WTC11 (cell line): ENCODE data around the gene GRIN1. TPM values are rescaled to one million over a fixed set of nuclear protein-coding genes. Genes with fewer than 3 reads are reported as not detected.

Source experiments
- ATAC-seq: fragments of 200-7000 bp; cut with Tn5 transposase; 2 replicates; pipeline ENCODE4 v1.10.0; 2021; ENCODE audit warnings: mild to moderate bottlenecking, moderate library complexity
- CTCF ChIA-PET: fragments of 300-600 bp; sonication (Branson Sonifier 250); formaldehyde crosslinking; loops from one replicate; lab custom pipeline; 2021; ENCODE audit warnings: antibody characterized with exemption; lab: Charles Lee
- POLR2A ChIA-PET: fragments of 350-600 bp; sonication (Branson Sonifier 250); formaldehyde crosslinking; loops from one replicate; lab custom pipeline; 2021; ENCODE audit warnings: antibody characterized with exemption; lab: Charles Lee
- DNase-seq: peaks from one replicate; pipeline ENCODE4 v3.0.0; 2021; ENCODE audit warnings: low spot score
- H3K27ac Mint-ChIP-seq: 2 replicates; pipeline ENCODE4 v1.8.0; 2021; ENCODE audit warnings: mixed read lengths
- H3K27me3 Mint-ChIP-seq: 2 replicates; pipeline ENCODE4 v1.8.0; 2021; ENCODE audit warnings: low read depth, mild to moderate bottlenecking, moderate library complexity, mixed read lengths
- H3K36me3 Mint-ChIP-seq: 2 replicates; pipeline ENCODE4 v1.8.0; 2021; ENCODE audit warnings: mixed read lengths
- H3K4me1 Mint-ChIP-seq: 2 replicates; pipeline ENCODE4 v1.8.0; 2022; ENCODE audit warnings: mixed read lengths
- H3K4me3 Mint-ChIP-seq: 2 replicates; pipeline ENCODE4 v1.8.0; 2021; ENCODE audit warnings: mild to moderate bottlenecking, moderate library complexity, mixed read lengths
- H3K9me3 Mint-ChIP-seq: 2 replicates; pipeline ENCODE4 v1.8.0; 2021; ENCODE audit warnings: mixed read lengths
- AR ChIP-seq: fragments of 250-450 bp; sonication (Bioruptor Pico); IDR thresholded peaks from 2 replicates; pipeline ENCODE4 v1.9.0; 2021; ENCODE audit warnings: mild to moderate bottlenecking
- ATF1 ChIP-seq: sonication (generic); formaldehyde crosslinking; IDR thresholded peaks from 2 replicates; pipeline ENCODE4 v1.8.1; 2023; ENCODE audit warnings: mild to moderate bottlenecking, moderate library complexity, missing genetic modification reagents
- CREM ChIP-seq: sonication (generic); formaldehyde crosslinking; IDR thresholded peaks from 2 replicates; pipeline ENCODE4 v1.8.1; 2022; ENCODE audit warnings: mild to moderate bottlenecking, missing genetic modification reagents, moderate library complexity
- E2F5 ChIP-seq: sonication (generic); formaldehyde crosslinking; IDR thresholded peaks from 2 replicates; pipeline ENCODE4 v1.8.1; 2022; ENCODE audit warnings: mild to moderate bottlenecking, moderate library complexity, missing genetic modification reagents
- ELF4 ChIP-seq: sonication (generic); formaldehyde crosslinking; IDR thresholded peaks from 2 replicates; pipeline ENCODE4 v1.8.1; 2022; ENCODE audit warnings: low read depth, mild to moderate bottlenecking, moderate library complexity, missing genetic modification reagents
- EMX1 ChIP-seq: fragments of 250-450 bp; sonication (Bioruptor Pico); IDR thresholded peaks from 2 replicates; pipeline ENCODE4 v1.8.0; 2021; ENCODE audit warnings: mild to moderate bottlenecking
- FOXJ3 ChIP-seq: sonication (generic); formaldehyde crosslinking; IDR thresholded peaks from 2 replicates; pipeline ENCODE4 v1.9.0; 2021; ENCODE audit warnings: missing genetic modification reagents, mild to moderate bottlenecking, borderline replicate concordance
- FOXK1 ChIP-seq: sonication (generic); formaldehyde crosslinking; IDR thresholded peaks from 2 replicates; pipeline ENCODE4 v1.8.0; 2022; ENCODE audit warnings: mild to moderate bottlenecking, moderate library complexity, missing genetic modification reagents
- GRHL2 ChIP-seq: fragments of 250-450 bp; sonication (Bioruptor Pico); IDR thresholded peaks from 2 replicates; pipeline ENCODE4 v1.8.0; 2022; ENCODE audit warnings: mild to moderate bottlenecking, moderate library complexity; ENCODE audit not compliant: insufficient replicate concordance, severe bottlenecking
- GTF2I ChIP-seq: fragments of 250-450 bp; sonication (Bioruptor Pico); conservative IDR thresholded peaks from 2 replicates; pipeline ENCODE4 v1.4.0; 2021; ENCODE audit warnings: mild to moderate bottlenecking
- JUN ChIP-seq: sonication (generic); formaldehyde crosslinking; IDR thresholded peaks from 2 replicates; pipeline ENCODE4 v1.8.0; 2023; ENCODE audit warnings: mild to moderate bottlenecking, missing genetic modification reagents
- KAT7 ChIP-seq: sonication (generic); formaldehyde crosslinking; IDR thresholded peaks from 2 replicates; pipeline ENCODE4 v1.8.1; 2023; ENCODE audit warnings: missing genetic modification reagents, mild to moderate bottlenecking, borderline replicate concordance
- MLX ChIP-seq: sonication (generic); formaldehyde crosslinking; IDR thresholded peaks from 2 replicates; pipeline ENCODE4 v1.8.1; 2023; ENCODE audit warnings: mild to moderate bottlenecking, missing genetic modification reagents, moderate library complexity
- NFYB ChIP-seq: sonication (generic); formaldehyde crosslinking; conservative IDR thresholded peaks from 2 replicates; pipeline ENCODE4 v1.8.0; 2022; ENCODE audit warnings: low read depth, missing genetic modification reagents
- NR3C1 ChIP-seq: sonication (generic); formaldehyde crosslinking; conservative IDR thresholded peaks from 2 replicates; pipeline ENCODE4 v1.8.1; 2023; ENCODE audit warnings: low read depth, mild to moderate bottlenecking, missing genetic modification reagents
- RELA ChIP-seq: sonication (generic); formaldehyde crosslinking; IDR thresholded peaks from 2 replicates; pipeline ENCODE4 v1.8.1; 2022; ENCODE audit warnings: missing genetic modification reagents, mild to moderate bottlenecking, borderline replicate concordance
- RORB ChIP-seq: fragments of 250-450 bp; sonication (Bioruptor Pico); IDR thresholded peaks from 2 replicates; pipeline ENCODE4 v1.9.0; 2021; ENCODE audit warnings: mild to moderate bottlenecking
- TCF7 ChIP-seq: sonication (generic); formaldehyde crosslinking; IDR thresholded peaks from 2 replicates; pipeline ENCODE4 v1.8.0; 2022; ENCODE audit warnings: mild to moderate bottlenecking, low read depth, missing genetic modification reagents, moderate library complexity
- TEAD1 ChIP-seq: sonication (generic); formaldehyde crosslinking; IDR thresholded peaks from 2 replicates; pipeline ENCODE4 v1.8.0; 2022; ENCODE audit warnings: mild to moderate bottlenecking, missing genetic modification reagents
- ZNF219 ChIP-seq: sonication (generic); formaldehyde crosslinking; IDR thresholded peaks from 2 replicates; pipeline ENCODE4 v1.8.0; 2023; ENCODE audit warnings: missing genetic modification reagents, mild to moderate bottlenecking, borderline replicate concordance
- ZNF263 ChIP-seq: sonication (generic); formaldehyde crosslinking; IDR thresholded peaks from 2 replicates; pipeline ENCODE4 v1.8.1; 2022; ENCODE audit warnings: low read depth, mild to moderate bottlenecking, moderate library complexity, missing genetic modification reagents
- ZNF423 ChIP-seq: fragments of 250-450 bp; sonication (Bioruptor Pico); IDR thresholded peaks from 2 replicates; pipeline ENCODE4 v2.1.2; 2022; ENCODE audit warnings: mild to moderate bottlenecking, moderate library complexity
- ZNF671 ChIP-seq: fragments of 250-450 bp; sonication (Bioruptor Pico); IDR thresholded peaks from 2 replicates; pipeline ENCODE4 v1.8.0; 2021; ENCODE audit warnings: mild to moderate bottlenecking
- total RNA-seq: library from RNA; stranded (reverse); gene quantifications from 3 replicates; pipeline ENCODE4 v1.2.3, GENCODE V29; 2021
- TF ChIP-seq, protein P1 (sequence below): fragments of 250-450 bp; sonication (Bioruptor Pico); IDR thresholded peaks from 2 replicates; pipeline ENCODE4 v1.9.0; 2021; ENCODE audit warnings: mild to moderate bottlenecking
- TF ChIP-seq, protein P2 (sequence below): fragments of 250-450 bp; sonication (Bioruptor Pico); IDR thresholded peaks from 2 replicates; pipeline ENCODE4 v2.1.2; 2022; ENCODE audit warnings: mild to moderate bottlenecking, moderate library complexity

The GRIN1 gene
- total RNA-seq, 1 experiment from 2014 or later = 4.1 TPM

GRCh38 chr9:137183980-137184595 lies 45.1 kb downstream of the GRIN1 start:
- no peak for ATAC-seq

DNA sequence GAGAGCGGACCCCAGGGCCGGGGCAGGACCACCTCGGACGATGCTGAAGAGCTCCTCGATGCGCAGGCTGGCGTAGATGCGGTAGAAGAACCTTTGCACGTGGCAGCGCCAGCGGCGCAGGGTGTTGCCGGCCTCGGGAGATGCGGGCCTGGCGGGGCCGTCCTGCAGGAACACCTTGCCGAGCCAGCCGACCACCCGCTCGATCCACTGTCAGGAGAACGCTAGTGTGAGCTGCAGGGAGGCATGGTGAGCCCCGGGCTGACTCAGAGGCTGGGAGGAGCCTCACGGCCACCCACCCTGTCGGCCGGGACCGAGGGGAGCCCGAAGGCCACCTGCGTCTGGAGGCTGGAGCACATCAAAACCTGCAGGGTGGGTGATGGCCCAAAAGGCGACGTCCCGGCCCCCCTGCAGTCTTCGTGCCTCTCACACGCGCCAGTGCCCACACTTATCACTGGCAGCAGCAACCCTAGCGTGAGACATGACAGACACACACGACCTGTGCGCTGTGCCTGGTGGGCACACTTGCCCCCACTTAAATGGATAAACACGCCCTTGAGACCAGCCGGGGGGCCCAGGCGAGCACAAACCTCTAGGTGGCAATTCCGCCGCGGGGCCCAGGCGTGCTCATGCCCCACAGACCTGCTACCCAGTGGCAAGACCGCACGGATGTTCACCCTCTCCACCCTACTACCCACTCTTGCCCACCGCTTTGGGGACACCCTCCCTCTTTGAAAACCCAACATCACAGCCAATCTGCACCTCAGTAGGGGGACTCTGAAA lies 46.1 kb downstream of the GRIN1 start:
- ChIA-PET CTCF (no interaction called here), POLR2A (no interaction called here)
- no peak overlapping the region for H3K4me3 Mint-ChIP-seq
- DNase-seq (no peak), ATAC-seq (no peak)
- TF ChIP-seq EMX1 (CRISPR knock-in tag) (no peak), GTF2I (no peak)
- no peaks in the 10 kb centered on the region for H3K9me3 Mint-ChIP-seq
- H3K27me3 Mint-ChIP-seq = no peaks in the 10 kb centered on the region; the same call in 1 of the 2 replicates
- H3K27ac Mint-ChIP-seq = no peak overlapping the region
- peaks cover 9% of the 10 kb centered on the region for H3K36me3 Mint-ChIP-seq
- peaks cover 20% of the 10 kb centered on the region for H3K4me1 Mint-ChIP-seq

More at GRCh38 chr9:137183980-137184595, 45.1 kb downstream of the GRIN1 start:
- no peaks in the 10 kb centered on the region; the same call in 1 of the 2 replicates for H3K27me3 Mint-ChIP-seq
- TF ChIP-seq FOXK1 (CRISPR knock-in tag) (no peak), ELF4 (CRISPR knock-in tag) (no peak), RORB (CRISPR knock-in tag) (no peak), FOXJ3 (CRISPR knock-in tag) (no peak), ZNF219 (CRISPR knock-in tag) (no peak), TEAD1 (no peak), TCF7 (CRISPR knock-in tag) (no peak), NR3C1 (CRISPR knock-in tag) (no peak), KAT7 (no peak), CREM (CRISPR knock-in tag) (no peak)
- TF ChIP-seq, protein P1, sequence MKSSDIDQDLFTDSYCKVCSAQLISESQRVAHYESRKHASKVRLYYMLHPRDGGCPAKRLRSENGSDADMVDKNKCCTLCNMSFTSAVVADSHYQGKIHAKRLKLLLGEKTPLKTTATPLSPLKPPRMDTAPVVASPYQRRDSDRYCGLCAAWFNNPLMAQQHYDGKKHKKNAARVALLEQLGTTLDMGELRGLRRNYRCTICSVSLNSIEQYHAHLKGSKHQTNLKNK = no peak
- TF ChIP-seq, protein P2, sequence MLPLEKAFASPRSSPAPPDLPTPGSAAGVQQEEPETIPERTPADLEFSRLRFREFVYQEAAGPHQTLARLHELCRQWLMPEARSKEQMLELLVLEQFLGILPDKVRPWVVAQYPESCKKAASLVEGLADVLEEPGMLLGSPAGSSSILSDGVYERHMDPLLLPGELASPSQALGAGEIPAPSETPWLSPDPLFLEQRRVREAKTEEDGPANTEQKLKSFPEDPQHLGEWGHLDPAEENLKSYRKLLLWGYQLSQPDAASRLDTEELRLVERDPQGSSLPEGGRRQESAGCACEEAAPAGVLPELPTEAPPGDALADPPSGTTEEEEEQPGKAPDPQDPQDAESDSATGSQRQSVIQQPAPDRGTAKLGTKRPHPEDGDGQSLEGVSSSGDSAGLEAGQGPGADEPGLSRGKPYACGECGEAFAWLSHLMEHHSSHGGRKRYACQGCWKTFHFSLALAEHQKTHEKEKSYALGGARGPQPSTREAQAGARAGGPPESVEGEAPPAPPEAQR (CRISPR knock-in tag) = no peak
- TF ChIP-seq, all 79 proteins: peak for 0
- no peak overlapping the region for H3K4me3 Mint-ChIP-seq
- no peak overlapping the region for H3K27ac Mint-ChIP-seq
- no peak for DNase-seq
- ChIA-PET CTCF (no interaction called here), POLR2A (no interaction called here)
- peaks cover 14% of the 10 kb centered on the region for H3K4me1 Mint-ChIP-seq
- H3K9me3 Mint-ChIP-seq = no peaks in the 10 kb centered on the region
- H3K36me3 Mint-ChIP-seq = peaks cover 9% of the 10 kb centered on the region

DNA sequence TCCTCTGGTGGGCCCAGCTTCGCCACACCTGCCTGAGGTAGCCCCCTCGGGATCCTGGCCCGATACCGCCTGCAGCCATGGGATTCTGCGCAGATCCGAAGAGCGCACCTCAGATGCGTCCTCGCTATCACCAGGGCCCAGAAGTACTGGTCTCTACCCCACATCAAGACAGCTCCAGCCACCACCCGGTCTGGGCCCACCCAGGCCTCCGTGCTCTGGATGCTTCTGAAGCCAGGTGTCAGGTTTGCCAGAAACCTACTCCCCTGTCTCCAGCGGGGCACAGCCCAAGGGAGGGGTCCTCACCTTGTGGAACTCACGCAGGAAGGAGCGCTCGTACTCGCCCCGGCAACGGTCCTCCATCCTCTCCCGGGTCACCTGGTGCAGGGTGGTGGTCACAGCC lies 47.0 kb downstream of the GRIN1 start:
- no peak overlapping the region for H3K4me3 Mint-ChIP-seq
- H3K9me3 Mint-ChIP-seq = no peaks in the 10 kb centered on the region
- peaks cover 20% of the 10 kb centered on the region for H3K4me1 Mint-ChIP-seq
- no peak overlapping the region for H3K27ac Mint-ChIP-seq
- POLR2A ChIA-PET = no interaction called here
- DNase-seq (no peak), ATAC-seq (no peak)
- H3K27me3 Mint-ChIP-seq = no peaks in the 10 kb centered on the region; the same call in 1 of the 2 replicates
- TF ChIP-seq ZNF423 (CRISPR knock-in tag) (no peak), NFYB (CRISPR knock-in tag) (no peak), E2F5 (CRISPR knock-in tag) (no peak), AR (CRISPR knock-in tag) (no peak), MLX (CRISPR knock-in tag) (no peak), ATF1 (CRISPR knock-in tag) (no peak), RELA (CRISPR knock-in tag) (no peak), TCF7 (CRISPR knock-in tag) (no peak), GRHL2 (CRISPR knock-in tag) (no peak), RORB (CRISPR knock-in tag) (no peak), ZNF263 (CRISPR knock-in tag) (no peak), ZNF671 (CRISPR knock-in tag) (no peak), GTF2I (no peak), JUN (CRISPR knock-in tag) (no peak)
- TF ChIP-seq, protein P2 (CRISPR knock-in tag) = no peak
- CTCF ChIA-PET = no interaction called here
- peaks cover 9% of the 10 kb centered on the region for H3K36me3 Mint-ChIP-seq
